Mesodermal cell (in vitro differentiated cells): ENCODE results near the gene NRDE2.
"Not testable (repeated sequence)": the region's sequence is repeated elsewhere in the genome, so short reads cannot be mapped to it uniquely, and the experiment has no call there.

ENCODE experiments used
- H3K27ac ChIP-seq: 2 replicates; pipeline ENCODE4 v1.7.0; 2013; ENCODE audit warnings: mild to moderate bottlenecking, low read depth, low read length, moderate library complexity; ENCODE audit not compliant: severe bottlenecking
- H3K36me3 ChIP-seq: 2 replicates; pipeline ENCODE4 v1.7.1; 2013; ENCODE audit warnings: mild to moderate bottlenecking, low read length, moderate library complexity; ENCODE audit not compliant: control insufficient read depth, insufficient read depth
- H3K4me1 ChIP-seq: one replicate; pipeline ENCODE4 v1.7.1; 2013; ENCODE audit warnings: mild to moderate bottlenecking, low read length; ENCODE audit not compliant: insufficient read depth, control insufficient read depth, poor library complexity, severe bottlenecking
- H3K4me3 ChIP-seq: 2 replicates; pipeline ENCODE4 v1.7.0; 2013; ENCODE audit warnings: low read length, control low read depth, mild to moderate bottlenecking; ENCODE audit not compliant: insufficient read depth, poor library complexity, severe bottlenecking; ENCODE audit errors: extremely low read depth
- H3K9me3 ChIP-seq: 2 replicates; pipeline ENCODE4 v1.7.1; 2013; ENCODE audit warnings: mild to moderate bottlenecking, low read length, moderate library complexity; ENCODE audit not compliant: control insufficient read depth
- WGBS, 2 experiments: methylation state at CpG; one replicate each; pipeline ENCODE4 v1.1.5; 2013; ENCODE audit warnings: missing lambda C conversion rate in 2 of 2; ENCODE audit not compliant: insufficient coverage in 2 of 2; 5-methylcytosine and 5-hydroxymethylcytosine counted together

Gene NRDE2

DNA sequence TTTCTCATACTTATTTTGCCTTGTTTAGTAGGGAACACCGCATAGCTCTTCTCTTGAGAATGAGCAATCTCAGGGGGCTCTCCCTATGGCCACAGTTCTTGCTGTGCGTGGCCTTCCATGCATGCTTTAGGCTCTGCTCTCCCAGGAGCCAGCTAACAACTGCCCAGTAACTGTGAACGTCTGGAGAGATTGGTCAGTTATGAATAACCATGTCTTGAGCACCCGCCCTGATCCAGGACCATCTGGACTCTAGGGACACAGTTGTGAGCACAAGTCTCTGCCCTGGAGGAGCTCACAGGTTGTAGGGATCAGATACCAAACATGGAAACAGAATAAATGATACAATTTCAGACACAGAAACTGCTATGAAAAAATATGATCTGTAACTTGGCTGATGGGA is 63.3 kb downstream of the NRDE2 start:
- WGBS, 2 experiments, result 90 to 92% methylated on average over 3 to 4 of the region's 4 CpGs
- Histone ChIP-seq H3K4me1 (no peaks in the 10 kb centered on the region), H3K36me3 (peaks cover 97% of the 10 kb centered on the region), H3K4me3 (no peak overlapping the region), H3K9me3 (no peaks in the 10 kb centered on the region), H3K27ac (no peak overlapping the region)

DNA sequence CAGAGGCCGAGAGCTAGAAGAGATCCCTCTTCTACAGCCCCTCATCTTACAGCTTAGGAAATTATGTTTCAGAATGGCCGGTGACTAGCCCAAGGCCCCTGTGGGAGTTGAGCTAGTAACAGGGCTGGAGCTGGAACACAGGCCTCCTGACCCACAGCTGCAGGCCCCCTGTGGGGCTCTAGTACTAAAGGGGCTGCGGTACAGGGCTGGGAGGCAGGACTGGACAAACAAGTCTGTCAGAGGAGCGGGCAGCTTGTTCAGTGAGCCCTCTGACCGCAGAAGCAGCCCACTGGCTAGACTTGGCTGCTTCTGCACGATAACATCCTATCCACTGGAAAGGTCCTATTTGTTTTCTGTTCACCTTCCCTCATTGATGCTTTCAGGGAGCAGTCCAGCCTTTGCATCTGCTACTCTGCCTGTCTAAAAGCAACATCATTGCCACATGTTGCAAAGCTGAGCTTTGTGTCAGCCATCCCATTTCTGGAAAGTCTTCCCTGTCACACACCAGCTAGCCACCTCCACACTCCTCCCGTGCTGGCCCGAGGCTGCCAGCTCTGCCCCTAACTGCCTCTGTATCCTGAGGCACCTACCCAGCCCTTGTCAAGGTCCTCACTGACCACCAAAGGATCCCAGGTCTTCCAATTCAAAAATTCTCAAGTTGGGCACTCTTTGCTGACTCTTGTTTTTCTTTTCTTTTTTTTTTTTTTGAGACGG is 65.1 kb downstream of the NRDE2 start:
- no peak overlapping the region for H3K4me3 ChIP-seq
- no peak overlapping the region for H3K27ac ChIP-seq
- no peaks in the 10 kb centered on the region for H3K4me1 ChIP-seq
- no peaks in the 10 kb centered on the region for H3K9me3 ChIP-seq
- WGBS, 2 experiments, result 97 to 98% methylated on average over 6 of the region's 9 CpGs
- H3K36me3 ChIP-seq, result peaks cover 91% of the 10 kb centered on the region

DNA sequence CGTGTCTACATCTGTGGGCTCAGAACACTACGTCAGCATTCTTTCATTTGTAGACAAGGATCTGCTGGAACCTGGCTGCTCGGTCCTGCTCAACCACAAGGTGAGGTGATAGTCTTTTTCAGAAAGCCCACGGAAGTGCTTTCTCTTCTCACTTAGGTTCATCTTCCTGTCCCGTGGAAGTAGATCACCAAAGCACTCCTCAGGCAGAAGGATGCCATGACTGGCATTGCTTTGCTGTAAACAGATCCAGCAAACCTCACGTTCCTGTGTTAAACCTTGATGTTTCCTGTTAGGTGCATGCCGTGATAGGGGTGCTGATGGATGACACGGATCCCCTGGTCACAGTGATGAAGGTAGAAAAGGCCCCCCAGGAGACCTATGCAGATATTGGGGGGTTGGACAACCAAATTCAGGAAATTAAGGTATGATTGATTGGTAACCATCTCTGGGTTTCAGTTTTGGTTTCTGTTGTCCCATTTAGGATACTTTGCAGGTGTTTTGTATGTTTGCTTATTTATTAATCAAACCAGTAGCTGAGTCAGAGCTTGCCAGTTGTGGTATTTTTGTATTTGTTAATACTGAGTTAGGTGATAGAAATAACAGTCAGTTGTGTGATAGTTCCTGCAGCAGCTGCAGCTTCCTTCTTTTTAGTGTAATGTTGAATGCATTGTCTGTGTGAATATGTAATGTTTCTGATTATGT is 67.8 kb downstream of the NRDE2 start:
- H3K9me3 ChIP-seq, result no peaks in the 10 kb centered on the region
- H3K4me1 ChIP-seq, result no peaks in the 10 kb centered on the region
- WGBS, 2 experiments, result 77 to 100% methylated on average over 2 to 6 of the region's 8 CpGs
- no peak overlapping the region for H3K4me3 ChIP-seq
- peaks cover 92% of the 10 kb centered on the region for H3K36me3 ChIP-seq
- no peak overlapping the region for H3K27ac ChIP-seq

- H3K4me3 ChIP-seq, result peak within 1 kb of the TSS; percentile 98
- WGBS, 2 experiments, result 0% methylated on average over 29 to 39 of the region's 55 CpGs
- peaks cover 7% of the 10 kb centered on the region for H3K4me1 ChIP-seq
- peak within 1 kb of the TSS; percentile 96 for H3K27ac ChIP-seq
- H3K36me3 ChIP-seq, result peaks cover 37% of the 10 kb centered on the region
- H3K9me3 ChIP-seq, result no peaks in the 10 kb centered on the region
These were observed 75.2 kb downstream of the NRDE2 start, which contains the start of gene PSMC1 for GRCh38 chr14:90256354-90257131. Gene PSMC1 (plus strand): TSS chr14:90256553. CDS start chr14:90256598, 45 bp downstream.

GRCh38 chr14:90255871-90256270 is 75.9 kb downstream of the NRDE2 start:
- H3K36me3 ChIP-seq, result peaks cover 30% of the 10 kb centered on the region
- WGBS, 2 experiments, result no CpG with 5 or more reads among the region's 1 CpG
- H3K9me3 ChIP-seq, result no peaks in the 10 kb centered on the region
- no peak overlapping the region for H3K27ac ChIP-seq
- peaks cover 7% of the 10 kb centered on the region for H3K4me1 ChIP-seq
- peak overlapping the region; percentile 98 for H3K4me3 ChIP-seq

DNA sequence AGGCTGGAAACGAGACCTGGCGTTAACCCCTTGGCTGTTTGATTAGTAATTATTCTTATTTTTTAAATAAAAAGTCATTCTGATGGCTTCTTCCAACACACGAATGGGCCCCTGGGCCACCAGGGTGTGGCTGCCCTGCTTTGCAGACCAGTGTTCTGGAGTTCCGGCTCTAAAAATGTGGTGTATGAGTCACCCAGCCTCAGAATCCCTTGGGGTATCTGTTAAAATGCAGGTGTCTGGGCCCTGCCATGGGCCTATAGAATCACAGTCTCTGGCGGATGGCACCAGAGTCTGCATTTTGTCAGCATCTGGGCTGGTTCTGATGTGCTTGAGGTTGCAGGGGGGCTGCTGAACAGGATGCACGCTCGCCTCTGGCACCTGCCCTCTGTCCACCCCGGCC is 77.9 kb downstream of the NRDE2 start:
- peaks cover 10% of the 10 kb centered on the region for H3K36me3 ChIP-seq
- H3K27ac ChIP-seq, result no peak overlapping the region
- no peaks in the 10 kb centered on the region for H3K9me3 ChIP-seq
- H3K4me3 ChIP-seq, result no peak overlapping the region
- H3K4me1 ChIP-seq, result peaks cover 7% of the 10 kb centered on the region
- WGBS, 2 experiments, result 91 to 93% methylated on average over 6 of the region's 8 CpGs

GRCh38 chr14:90248594-90248993 is 83.1 kb downstream of the NRDE2 start:
- Histone ChIP-seq H3K4me3 (no peak overlapping the region), H3K4me1 (no peaks in the 10 kb centered on the region), H3K27ac (no peak overlapping the region), H3K36me3 (no peaks in the 10 kb centered on the region), H3K9me3 (no peaks in the 10 kb centered on the region)
- 100% methylated on average over 1 to 2 of the region's 2 CpGs for WGBS, 2 experiments

DNA sequence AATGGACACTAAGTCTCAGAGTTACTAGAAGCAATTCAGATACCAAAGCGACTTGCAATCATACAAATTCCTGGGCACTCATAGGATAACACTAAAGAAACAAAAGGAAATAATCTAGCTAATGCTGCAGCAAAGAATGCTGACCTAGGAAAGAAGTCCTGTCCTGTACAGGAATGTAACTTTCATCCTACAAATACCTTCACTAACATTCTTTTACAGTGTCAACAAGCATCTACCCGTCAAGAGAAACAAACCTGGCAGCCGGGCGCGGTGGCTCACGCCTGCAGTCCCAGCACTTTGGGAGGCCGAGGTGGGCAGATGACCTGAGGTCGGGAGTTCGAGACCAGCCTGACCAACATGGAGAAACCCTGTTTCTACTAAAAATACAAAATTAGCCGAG is 84.3 kb downstream of the NRDE2 start:
- H3K4me3 ChIP-seq, H3K4me1 ChIP-seq, H3K36me3 ChIP-seq, H3K27ac ChIP-seq, H3K9me3 ChIP-seq: not testable (repeated sequence)
- WGBS, 2 experiments, result 70 to 88% methylated on average over 2 to 7 of the region's 10 CpGs

DNA sequence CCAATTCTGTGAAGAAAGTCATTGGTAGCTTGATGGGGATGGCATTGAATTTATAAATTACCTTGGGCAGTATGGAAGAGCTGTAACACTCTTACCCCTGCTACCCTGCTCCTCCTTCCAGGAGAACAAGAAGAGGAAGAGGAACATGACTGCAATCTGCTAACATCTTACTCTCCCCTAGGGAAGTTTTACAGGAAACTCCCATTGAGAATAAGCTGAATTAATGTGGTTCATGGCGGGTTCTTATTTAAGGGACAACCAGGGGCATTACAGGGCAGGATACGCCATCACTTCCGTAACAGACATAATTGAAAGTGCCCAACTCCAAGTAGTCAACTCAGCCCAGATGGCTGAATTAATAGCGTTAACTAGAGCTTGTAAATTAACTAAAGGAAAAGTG is 84.8 kb downstream of the NRDE2 start:
- WGBS, 2 experiments, result 91% methylated on average over 3 of the region's 4 CpGs; no CpG with 5 or more reads in 1 of the 2 experiments
- Histone ChIP-seq H3K4me1 (no peaks in the 10 kb centered on the region), H3K27ac (no peak overlapping the region), H3K36me3 (no peaks in the 10 kb centered on the region), H3K4me3 (no peak overlapping the region), H3K9me3 (no peaks in the 10 kb centered on the region)

- H3K4me3 ChIP-seq, result no peak overlapping the region
These were observed 89.3 kb downstream of the NRDE2 start for GRCh38 chr14:90242444-90242843.

More at GRCh38 chr14:90242444-90242843, 89.3 kb downstream of the NRDE2 start:
- no peaks in the 10 kb centered on the region for H3K4me1 ChIP-seq
- H3K9me3 ChIP-seq, result peaks cover 35% of the 10 kb centered on the region
- no peak overlapping the region for H3K27ac ChIP-seq
- H3K36me3 ChIP-seq, result no peaks in the 10 kb centered on the region
